HG03135 (cell line): ENCODE measurements around the gene ANKRD13A.

ENCODE experiments used
- ATAC-seq: cut with Tn5 transposase; IDR thresholded peaks from one replicate; pipeline ENCODE4 v1.9.1; 2021; ENCODE audit warnings: mild to moderate bottlenecking, moderate library complexity; ENCODE audit not compliant: unreplicated experiment

ANKRD13A gene

DNA sequence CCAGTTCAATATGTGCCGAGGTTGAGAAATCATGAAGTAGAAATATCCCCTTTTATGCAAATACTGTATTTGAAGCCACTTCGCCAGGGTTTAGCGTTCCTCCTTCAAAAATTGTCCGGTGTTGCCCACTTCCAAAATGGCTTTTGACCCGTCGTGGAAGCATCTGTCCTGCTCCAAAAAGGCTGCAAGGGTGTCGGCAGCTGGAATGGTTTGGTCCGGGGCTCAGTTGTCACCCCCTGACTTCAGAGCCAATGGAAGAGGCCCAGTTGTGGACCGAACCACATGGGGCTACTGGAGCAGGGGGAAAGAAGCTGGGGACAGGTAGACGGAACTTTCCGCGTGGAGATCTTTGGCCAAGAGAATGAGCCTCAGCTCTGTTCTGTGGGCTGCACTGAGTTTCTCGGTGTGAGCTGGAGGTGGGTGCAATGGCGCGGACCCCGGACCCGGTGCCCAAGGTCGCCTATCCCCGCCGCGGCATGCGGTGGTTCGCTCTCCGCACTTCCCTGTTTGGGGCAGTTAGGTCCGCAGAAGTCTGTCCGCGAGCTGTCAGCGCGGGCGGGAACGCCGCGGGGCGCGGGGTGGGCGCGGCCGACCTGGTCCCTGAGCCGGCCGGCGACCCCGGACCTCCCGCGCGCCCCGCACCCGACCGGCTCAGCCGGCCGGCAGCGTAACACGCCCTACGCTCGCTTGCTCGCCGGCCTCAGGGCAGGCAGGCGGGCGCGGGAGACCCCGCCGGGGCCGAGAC, at the start of gene ANKRD13A:
TSS of gene ANKRD13A (plus strand) at position 527 of the 745 bp plus-strand sequence. CDS start 259 bp downstream, outside the sequence.
- peak; percentile 57 for ATAC-seq

DNA sequence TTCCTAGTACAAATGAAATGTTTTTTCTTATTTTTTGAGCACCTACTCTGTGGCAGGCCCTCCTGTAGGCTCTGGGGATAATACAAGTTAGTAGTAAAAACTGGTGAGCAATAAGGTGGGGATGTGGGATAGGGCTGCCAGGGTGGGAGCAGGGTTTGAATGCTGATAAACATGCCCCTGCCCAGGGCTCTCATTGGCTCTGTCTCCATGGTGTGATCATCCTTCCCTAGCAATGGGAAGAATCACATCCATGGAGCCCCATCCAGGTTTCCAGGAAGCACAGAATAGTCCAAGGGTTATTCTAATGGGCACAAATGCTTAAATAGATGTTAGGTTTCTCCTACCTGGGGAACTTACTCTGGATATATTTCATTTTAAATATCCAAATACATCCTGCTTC, 48.6 kb upstream of the ANKRD13A start:
- no peak for ATAC-seq

DNA sequence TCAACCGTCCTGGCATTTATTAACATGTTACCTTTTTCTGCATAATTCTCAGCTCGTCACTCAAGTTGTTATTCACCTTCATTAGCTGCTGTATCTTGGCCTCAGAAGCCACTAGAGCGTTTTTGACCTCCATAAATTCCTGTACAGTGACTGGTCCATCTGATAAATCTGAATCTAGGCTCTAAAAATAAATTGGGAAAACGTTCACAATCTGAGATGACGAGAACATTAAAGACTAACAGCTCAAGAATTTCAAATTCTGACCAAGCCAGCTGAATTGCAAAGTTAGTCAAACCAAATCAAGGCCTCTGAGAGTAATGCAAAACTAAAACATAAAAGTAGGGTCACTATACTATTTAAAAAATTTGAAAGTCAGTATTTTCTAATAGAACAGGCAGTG, 48.1 kb upstream of the ANKRD13A start:
- no peak for ATAC-seq

DNA sequence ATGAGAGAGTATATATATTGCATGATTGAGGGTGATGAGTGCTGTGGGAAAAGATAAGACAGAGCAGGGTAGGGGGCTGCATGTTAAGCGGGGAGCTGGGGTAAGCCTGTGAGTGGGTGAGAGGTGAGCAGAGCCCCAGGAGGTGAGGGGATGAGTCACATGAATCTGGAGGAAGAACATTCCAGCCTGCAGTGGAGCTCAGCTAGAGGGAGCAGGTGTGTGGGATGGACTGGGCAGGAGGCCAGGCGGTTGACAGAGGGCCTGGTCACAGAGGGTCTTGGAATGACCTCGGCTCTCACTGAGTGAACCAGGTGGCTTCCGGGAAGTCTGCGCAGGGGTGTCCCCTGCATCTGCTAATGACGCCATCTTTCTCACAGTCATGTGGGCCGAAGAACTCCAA, 47.5 kb upstream of the ANKRD13A start:
- no peak for ATAC-seq

DNA sequence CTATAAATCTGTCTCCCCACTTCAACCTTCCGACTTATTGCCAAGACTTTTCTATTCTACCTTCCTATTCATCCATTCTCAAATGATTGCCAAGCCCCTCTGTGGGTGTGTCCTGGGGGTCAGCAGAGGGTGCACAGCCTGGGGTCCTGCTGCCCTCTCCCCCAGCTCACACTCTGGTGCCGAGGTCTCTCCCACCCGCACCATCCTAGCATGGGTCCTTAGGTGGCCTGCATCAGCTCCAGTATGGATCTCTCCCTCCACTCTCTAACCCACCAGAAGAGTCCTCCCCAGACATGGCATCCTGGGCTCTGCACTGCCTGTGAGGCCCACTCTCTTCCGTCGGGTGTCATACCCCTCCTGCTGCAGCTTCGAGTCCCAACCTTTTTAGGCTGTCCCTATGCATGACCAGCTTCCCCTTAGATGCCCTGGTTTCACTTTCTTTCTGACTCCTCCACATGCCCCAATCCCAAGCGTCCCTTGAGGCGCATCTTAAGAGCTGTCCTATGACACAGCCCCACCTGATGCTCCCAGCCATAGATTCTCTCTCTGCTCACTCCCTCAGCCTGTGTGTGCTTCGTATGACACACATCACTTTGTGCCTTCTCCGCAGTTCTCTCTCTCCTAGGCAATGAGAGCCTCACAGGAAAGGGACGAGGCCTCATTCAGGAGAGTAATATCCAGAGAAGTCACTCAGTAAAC, 46.9 kb upstream of the ANKRD13A start:
- ATAC-seq, result no peak

DNA sequence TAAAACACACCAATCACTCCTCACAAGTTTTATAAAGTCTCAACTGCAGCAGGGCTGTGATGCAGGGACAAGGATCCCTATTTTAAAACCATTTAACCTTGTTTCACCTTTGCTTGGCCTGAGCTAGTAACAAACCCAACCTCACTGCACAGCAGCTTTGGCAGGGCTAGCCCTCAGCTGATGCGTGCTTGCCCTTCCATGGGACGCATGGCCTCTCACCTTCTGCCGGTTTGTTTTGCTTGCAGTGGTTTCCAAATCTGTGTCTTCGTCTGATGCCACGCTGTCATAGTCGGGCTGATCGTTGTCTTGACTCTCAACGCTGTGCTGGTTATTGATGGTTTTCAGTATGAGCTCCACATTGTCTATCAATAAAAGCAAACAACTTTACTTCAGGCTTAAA, 46.4 kb upstream of the ANKRD13A start:
- no peak for ATAC-seq

DNA sequence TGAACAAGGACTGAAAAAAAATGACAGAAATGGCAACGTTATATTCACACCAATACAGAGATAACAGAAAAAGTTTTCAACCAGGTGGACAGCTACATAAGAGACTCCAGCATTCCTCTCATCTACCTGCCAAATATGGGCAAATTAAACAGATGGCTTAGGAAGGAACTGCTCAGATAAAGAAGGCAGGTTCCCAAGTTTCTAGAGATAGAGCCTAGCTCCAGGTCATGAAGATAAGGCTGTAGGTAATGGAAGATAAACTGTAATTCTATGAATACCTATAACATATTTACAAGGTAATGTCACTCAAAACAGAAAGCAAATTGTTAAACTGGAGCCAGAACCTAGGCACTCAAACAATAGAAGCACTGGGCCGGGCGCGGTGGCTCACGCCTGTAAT, 45.6 kb upstream of the ANKRD13A start:
- ATAC-seq, result no peak

DNA sequence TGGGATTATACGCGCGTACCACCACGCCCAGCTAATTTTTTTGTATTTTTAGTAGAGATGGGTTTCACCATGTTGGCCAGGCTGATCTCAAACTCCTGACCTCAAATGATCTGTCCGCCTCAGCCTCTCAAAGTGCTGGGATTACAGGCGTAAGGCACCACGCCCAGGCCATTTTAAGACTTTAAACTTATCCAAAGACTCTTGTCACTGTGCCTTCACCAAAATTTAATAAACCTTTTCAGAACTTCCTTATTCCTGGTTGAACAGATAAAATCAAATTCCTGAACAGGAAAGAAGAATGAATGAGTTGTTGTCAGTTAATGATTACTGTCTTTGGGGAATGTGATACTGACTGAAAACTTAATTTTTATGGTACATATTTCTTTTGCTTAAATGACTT, 40.9 kb upstream of the ANKRD13A start:
- no peak for ATAC-seq

DNA sequence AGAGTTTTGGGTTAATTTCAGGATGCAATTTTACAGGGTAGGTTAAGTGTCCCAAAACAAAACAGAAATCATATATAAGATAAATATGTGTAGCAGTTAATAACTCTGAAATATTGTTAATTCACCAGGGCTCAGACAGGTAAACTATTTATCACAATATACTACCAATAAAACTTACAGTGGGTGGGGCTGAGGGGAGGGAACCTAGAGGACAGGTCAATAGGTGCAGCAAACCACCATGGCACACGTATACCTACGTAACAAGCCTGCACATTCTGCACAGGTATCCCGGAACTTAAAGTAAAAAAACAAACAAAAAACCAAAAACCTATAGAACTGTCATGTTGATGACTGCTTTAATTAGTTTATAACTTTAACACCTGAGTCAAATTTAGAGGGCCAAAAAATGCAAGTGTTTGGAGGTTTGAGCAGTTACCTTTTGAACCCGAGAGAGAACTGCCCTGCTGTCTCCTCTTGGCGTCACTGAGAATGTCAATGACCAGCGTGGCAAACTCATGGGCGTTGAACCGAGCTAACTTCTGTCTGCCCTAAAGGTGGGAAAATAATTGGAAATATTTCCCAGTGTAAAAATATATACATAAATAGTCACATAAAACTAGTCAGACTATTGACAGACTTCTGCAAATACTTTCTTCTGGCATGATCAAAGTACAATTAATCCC, 39.7 kb upstream of the ANKRD13A start:
- ATAC-seq, result no peak

DNA sequence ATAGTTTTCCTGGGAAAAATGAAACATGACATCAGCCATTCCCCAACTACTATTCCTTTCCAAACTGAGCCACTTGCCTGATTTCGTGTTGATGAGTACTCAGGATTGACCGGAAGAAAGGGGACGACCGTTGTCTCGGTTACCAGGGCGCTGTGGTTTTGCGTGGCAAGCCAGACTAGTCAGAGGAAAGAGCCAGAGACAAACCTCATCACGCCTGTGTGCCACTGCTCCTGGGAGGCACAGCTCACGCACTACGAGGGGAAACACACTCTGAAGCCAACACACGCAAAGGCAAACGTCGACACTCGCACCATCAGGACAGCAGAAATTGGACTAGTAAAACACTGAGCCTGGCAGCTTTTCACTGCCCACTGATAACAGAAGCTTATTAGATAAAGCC, 38.0 kb upstream of the ANKRD13A start:
- ATAC-seq, result no peak

DNA sequence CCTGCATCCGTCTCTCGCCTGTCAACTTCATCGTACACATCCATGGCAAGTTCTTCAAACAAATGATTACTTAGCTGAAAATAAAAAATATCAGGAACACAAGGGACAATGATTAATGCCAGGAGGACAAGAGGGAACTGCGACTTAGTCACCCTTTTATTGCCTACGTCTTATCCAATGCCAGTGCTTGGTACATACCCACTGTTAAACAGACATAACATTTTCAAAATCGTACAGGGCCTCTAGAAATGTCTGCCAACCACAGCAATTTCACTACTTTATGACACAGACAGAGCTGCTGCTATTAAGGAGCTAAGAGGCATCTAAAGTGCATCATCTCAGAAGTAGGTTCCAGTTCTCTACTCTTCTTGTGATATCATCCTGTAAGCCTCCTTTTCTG, 37.6 kb upstream of the ANKRD13A start:
- ATAC-seq, result no peak

DNA sequence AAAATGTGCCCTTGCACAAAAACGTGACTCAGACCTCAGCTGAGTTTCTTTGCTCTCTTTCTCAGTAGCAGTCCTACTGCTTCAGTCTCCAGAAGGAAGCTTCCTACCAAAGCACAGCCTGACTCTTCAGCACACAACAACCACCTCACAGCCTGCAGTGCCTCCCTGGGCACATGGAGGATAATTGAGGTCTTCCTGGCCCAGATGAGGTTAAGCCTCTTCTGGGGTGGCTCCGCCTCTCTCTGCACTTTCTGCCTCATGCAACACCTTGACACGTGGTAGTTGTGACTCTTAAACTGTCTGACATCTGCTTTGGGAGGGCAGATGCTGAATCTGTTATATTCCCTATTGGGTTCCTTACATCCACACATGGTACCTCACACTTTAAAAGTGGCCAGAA, 36.8 kb upstream of the ANKRD13A start:
- no peak for ATAC-seq

DNA sequence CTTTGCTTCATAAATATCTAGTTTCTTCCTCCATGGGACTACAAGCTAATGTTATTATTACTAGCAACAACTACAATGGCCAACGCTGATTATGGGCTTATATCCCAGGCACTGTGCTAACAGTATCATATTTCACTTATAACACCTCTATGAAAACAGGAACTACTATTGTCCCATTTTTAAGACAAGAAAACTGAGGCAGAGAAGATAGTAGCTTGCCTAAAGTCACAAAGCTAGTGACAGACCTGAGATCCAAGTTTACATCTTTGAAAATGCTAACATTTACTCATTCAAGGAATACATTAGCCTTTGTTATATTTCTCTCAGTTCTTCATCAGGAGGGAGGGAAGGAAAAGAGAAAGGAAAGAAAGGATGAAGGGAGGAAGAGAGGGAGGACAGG, 35.9 kb upstream of the ANKRD13A start:
- ATAC-seq, result no peak

DNA sequence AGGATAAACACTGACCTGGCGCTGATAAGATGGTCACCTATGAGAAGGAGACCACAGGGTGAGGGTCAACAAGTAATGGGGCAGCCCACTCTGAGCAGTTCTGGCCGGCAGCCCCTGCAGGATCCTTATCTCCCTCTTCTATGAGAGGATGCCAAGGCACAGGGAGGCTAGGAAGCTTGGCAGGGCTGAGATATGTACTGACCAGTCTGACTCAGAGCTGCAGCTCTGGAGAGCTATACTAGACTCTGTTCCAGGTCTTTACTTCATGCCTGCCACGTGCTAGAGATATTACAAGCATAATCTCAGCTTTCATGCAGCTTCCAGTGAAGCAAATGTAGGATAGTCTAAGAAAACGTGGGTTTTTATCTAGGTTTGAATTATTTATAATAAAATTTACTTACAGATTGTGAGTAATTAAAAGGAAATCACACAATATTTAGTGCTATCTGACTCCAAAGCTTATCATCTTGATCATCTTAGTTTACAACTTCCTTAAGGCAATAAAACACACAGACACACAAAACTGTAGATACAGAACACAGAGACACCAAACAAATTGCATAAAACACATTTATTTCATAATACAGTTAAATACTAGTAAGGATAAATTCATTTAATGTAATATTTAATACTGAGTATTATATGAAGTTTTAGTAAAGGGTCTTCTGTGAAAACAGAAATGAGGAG, 35.3 kb upstream of the ANKRD13A start:
- no peak for ATAC-seq

DNA sequence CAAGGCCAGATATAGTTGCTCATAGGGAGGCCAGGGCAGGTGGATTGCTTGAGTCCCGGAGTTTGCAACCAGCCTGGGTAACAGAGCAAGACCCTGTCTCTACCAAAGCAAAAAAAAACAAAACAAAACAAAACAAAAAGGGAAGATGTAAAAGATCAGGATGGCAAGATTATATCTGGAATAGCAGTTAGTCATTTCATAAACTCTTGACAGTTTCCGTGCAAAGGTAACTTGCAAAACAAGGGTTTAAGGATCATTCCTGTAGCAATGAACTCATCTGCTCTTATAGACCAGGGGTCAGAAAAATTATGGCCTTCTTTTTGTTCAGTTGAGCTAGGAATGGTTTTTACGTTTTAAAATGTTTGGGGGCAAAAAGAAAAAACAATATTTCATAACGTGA, 32.7 kb upstream of the ANKRD13A start:
- ATAC-seq, result no peak

DNA sequence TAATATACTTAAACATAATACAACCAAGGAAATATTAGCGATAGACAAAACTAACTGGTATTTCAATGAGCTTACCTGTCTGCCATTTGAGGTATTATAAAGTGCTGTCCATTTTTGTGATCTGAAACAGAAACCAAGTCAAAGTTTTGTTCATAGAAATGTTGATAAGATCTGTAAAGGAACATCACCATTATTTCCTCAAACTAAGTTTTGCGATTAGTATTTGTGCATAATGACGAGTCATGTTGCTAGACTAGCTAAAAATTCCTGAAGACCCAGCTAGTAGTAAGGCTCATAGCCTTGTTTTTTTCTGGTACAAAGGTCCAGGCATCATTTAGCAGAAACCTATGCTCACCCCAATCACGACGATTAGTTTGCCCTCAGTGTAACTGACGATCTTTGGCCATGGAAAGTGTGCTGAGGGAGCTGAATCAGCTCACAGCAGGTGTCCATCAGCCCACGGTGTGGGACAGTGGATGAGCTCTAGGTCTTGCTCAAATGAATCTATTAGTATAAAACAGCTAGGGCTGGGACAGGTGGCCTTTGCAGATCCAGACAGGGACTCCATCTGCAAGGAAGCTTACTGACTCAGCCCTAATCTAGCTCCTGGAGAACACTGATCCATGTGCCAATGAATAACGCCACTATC, 31.7 kb upstream of the ANKRD13A start:
- no peak for ATAC-seq

DNA sequence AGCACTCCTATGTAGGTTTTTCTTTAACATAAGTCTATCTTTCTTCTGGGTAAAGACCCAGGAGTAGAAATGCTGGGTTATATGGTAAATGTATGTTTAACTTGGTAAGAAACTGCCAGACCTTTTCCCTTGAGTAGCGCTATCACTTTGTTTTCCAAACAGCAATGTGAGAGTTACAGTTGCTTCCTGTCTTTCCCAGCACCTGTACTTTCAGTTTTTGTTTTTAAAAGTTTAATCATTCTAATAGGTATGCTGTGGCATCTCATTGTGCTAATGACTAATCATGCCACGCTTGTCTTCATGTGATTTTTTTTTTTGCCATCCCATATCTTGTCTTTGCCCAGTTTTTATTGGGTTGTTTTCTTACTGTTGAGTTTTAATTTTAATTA, 31.2 kb upstream of the ANKRD13A start:
- no peak for ATAC-seq

DNA sequence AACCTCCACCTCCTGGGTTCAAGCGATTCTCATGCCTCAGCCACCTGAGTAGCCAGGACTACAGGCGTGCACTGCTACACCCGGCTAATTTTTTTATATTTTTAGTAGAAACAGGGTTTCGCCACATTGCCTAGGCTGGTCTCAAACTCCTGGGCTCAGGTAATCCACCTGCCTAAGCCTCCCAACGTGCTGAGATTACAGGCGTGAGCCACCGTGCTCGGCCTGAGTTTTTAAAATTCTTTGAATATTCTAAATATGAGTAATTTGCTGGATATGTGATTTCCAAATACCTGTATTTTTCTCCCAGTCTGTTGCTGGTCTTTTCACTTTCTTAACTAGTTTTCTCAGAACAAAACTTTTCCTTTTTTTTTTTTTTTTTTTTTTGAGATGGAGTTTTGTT, 30.4 kb upstream of the ANKRD13A start:
- no peak for ATAC-seq

DNA sequence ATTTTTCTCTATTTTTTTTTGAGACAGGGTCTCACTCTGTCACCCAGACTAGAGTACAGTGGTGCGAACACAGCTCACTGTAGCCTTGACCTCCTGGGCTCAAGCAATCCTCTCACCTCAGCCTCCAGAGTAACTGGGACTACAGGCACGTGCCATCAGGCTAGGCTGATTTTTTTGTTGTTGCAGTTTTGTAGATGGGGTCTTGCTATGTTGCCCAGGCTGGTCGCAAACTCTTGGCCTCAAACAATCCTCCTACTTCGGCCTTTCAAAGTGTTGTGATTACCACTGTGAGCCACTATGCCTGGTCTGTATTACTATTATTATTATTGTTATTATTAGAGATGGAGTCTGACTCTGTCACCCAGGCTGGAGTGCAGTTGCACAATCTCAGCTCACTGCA, 26.4 kb upstream of the ANKRD13A start:
- no peak for ATAC-seq

DNA sequence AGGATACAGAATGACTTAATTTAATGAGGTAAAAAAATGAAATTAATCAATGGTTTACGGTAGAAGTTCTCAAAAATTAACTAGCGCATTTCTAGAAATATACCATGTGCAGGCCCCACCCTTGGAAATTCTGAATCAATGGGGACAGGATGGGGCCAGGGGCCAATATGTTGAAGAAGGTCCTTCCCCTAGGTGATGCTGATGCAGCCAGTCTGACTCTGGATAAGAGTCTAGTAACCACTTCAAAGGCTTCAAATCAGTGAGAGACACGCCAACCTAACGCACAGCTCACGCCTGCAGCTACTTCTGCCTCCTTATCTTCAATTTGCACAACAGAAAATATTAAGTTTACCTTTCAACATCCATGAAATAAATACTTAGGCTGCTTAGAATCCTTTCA, 17.9 kb upstream of the ANKRD13A start:
- no peak for ATAC-seq

DNA sequence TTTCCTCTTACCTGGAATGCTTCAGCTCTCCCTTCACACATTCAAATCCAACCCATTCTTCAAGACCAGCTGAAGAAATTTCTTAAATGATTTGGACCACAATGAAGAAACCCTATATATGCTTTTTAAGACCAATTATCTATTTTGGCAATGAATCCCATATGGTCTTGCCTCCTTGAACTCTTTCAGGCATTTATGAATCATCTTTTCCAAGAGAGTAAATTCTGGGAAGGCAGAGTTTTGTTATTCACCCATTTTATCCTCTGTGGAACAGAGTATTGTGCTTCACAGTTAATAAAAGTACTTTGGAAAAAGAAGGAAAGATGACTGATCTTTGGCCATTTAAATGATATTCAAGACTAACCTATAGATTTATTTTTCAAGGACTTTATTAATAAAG, 17.0 kb upstream of the ANKRD13A start:
- ATAC-seq, result no peak
